WI38 (cell line): ENCODE data around the gene C10orf90.

Source experiments
- H3K4me3 ChIP-seq: 2 replicates; pipeline ENCODE4 v1.5.1; 2011; ENCODE audit warnings: low read depth, mild to moderate bottlenecking, control low read depth, low read length
- TF ChIP-seq, protein P1 (sequence below): IDR thresholded peaks from 2 replicates; pipeline ENCODE4 v1.5.1; 2012; ENCODE audit warnings: low read depth, mild to moderate bottlenecking, control low read depth, low read length

C10orf90 gene

DNA sequence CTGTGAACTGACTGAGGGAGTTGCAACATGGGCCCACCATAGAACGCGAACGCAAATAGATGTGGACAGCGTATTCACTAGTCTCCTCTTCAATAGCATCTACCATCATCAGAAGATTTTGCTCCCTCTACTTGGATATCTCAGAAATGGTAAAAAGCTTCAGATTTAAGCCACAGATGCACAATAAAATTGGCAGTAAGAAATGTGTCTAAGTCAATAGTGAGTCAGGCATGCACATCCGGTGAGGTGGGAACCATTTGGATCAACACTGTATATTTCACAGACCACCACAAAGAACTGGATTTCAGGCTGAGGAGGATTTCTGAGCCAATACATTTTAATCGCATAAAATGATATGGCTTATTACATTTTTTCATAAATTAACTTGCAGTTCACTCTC, 170.7 kb downstream of the C10orf90 start:
- no peak overlapping the region for H3K4me3 ChIP-seq
- TF ChIP-seq, protein P1, sequence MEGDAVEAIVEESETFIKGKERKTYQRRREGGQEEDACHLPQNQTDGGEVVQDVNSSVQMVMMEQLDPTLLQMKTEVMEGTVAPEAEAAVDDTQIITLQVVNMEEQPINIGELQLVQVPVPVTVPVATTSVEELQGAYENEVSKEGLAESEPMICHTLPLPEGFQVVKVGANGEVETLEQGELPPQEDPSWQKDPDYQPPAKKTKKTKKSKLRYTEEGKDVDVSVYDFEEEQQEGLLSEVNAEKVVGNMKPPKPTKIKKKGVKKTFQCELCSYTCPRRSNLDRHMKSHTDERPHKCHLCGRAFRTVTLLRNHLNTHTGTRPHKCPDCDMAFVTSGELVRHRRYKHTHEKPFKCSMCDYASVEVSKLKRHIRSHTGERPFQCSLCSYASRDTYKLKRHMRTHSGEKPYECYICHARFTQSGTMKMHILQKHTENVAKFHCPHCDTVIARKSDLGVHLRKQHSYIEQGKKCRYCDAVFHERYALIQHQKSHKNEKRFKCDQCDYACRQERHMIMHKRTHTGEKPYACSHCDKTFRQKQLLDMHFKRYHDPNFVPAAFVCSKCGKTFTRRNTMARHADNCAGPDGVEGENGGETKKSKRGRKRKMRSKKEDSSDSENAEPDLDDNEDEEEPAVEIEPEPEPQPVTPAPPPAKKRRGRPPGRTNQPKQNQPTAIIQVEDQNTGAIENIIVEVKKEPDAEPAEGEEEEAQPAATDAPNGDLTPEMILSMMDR: no peak

DNA sequence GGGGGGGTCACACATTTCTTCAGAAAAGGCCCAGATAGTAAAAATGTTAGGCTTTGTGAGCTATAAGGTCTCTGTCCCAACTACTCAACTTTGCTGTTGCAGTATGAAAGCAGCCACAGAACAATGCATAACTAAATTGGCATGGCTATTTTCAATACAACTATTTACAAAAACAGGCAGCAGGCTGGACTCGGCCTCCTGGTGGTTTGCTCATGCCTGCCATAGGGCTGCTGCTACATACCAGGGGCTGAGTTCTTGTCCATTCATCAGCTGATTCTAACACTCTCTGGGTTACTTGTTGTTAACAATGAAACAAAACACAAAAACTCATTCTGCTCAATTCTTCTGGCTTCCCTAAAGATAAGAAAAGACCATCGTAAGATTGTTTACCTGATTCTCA, 172.8 kb downstream of the C10orf90 start:
- H3K4me3 ChIP-seq: no peak overlapping the region
- TF ChIP-seq, protein P1: no peak

DNA sequence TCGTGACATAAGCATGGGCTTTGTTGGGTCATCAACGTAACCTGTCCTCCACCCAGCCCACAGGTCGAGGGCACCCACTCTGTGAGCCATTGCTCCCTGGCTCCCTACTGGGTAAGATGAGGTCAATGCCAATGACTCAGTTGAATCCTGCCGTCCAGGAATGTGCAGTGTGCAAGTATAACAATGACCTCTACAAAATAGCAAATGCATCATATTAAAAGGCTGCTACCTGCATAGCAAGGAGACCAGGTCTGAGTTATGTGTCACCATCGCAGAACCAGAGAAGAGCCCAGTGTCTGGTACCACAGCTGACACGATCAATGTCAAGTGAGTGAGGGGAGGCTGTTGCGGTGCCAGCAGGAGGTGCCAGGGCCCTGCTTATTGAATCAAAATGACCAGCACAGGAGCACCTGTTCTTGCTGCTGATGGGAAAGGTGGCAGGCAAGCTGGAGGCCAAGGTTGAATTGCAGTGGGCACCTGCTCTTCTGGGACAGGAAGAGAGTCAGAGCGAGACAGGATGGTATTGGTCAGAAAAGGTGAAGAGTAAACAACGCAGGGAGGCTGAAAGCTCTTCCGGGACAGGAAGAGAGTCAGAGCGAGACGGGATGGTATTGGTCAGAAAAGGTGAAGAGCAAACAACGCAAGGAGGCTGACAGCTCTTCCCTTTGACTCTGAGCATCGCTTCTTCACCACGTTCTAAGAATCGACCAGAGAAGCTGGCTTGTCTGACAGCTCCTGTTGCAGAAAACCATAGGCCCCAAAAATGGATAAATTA, 173.5 kb downstream of the C10orf90 start:
- TF ChIP-seq, protein P1: no peak
- no peak overlapping the region for H3K4me3 ChIP-seq

DNA sequence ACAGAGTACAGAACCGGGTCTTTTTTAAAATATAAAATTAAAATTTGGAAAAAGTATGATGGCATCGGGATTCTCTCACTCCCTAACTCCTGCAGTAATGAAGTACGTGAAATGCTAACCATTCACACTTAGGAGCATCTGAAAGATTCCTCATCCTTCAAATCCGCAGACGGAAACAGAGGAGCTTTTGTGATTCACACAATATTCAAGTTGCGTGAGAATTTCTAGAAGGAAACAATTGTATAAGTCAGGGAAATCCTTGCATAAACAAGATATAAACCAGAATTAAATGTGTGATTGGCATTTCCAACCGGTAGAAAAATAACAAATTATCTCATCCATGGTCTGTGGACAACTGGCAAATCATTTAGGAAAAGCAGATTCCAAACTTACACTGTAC, 179.0 kb downstream of the C10orf90 start:
- H3K4me3 ChIP-seq: no peak overlapping the region
- TF ChIP-seq, protein P1: no peak

DNA sequence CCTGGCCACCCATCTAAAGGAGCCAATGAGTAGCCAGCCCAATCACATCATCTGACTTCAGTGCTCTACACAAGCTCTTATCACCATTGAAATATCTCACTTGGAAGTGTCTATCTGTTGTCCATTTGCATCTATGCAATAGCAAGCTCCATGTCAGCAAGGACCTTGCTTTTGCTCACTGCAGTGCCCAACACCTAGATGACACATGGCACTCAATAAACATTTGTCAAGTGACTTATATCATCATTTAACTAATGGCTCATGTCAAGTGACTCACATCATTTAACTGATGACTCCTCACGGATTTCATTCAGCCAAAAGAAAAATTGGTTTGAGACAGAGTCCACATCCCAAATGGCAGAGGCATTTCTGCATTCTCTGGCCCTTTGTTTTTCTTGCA, 189.3 kb downstream of the C10orf90 start:
- H3K4me3 ChIP-seq: no peak overlapping the region
- TF ChIP-seq, protein P1: no peak

DNA sequence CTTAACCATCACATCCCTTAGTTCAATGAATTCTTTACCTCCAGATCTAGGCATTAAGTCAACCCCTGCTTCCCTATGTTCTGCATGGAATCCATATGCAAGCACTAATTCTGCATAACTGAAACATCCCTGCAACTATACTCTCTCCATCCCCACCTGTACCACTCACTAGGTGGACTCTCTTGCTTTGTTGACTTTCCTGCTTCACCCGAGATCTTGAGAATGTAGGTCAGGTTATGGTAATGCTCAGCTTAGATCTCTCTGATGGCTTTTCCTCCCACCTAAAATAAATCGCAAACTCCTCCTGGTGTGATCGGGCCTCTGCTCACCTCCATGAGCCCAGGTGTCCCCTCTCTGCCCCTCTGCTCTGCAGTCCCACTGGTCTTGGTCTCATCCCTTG, 189.8 kb downstream of the C10orf90 start:
- H3K4me3 ChIP-seq: no peak overlapping the region
- TF ChIP-seq, protein P1: no peak

DNA sequence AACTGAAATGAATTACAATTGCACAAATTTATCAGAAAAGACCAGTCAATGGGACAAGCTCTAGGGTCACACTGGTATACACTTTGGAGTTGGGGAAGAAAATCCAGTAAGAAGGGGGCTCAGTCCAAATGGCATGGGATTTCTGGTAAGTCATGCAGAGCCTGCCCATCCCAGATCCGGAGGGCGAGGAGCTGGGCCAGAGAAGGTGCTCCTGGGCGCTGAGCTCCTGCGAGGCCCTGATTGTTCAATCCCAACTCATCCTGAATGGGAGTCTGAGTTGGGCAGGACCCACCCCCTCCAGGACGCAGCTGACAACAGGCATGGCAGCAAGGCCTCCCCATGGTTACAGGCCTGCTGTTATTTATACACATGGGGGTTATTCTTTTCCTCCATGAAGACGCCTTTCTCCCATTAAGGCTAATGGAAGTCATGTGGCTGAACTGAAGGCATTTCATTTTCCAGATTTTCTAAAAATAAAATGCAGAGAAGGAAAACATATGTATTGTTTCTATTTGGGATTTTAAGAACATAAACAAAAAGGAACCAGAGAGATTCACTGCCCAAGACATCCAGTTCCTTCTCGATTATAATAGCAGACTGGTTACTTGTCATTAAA, 191.1 kb downstream of the C10orf90 start:
- H3K4me3 ChIP-seq: no peak overlapping the region
- TF ChIP-seq, protein P1: no peak
